Mesothelial cell of epicardium (in vitro differentiated cells): Measurements from ENCODE around the gene MMP2. TPM values are rescaled to one million over a fixed set of nuclear protein-coding genes. Genes with fewer than 3 reads are reported as not detected.

Experiments
- DNase-seq, 2 experiments: peaks; one replicate each; pipeline ENCODE4 v3.0.0; 2021; ENCODE audit warnings: low spot score in 2 of 2; ENCODE audit not compliant: unreplicated experiment in 2 of 2
- H3K27ac Mint-ChIP-seq: 2 replicates; pipeline ENCODE4 v1.8.0; 2021; ENCODE audit warnings: mixed read lengths
- H3K27me3 Mint-ChIP-seq: 2 replicates; pipeline ENCODE4 v1.8.0; 2021; ENCODE audit warnings: low read depth, mixed read lengths
- H3K36me3 Mint-ChIP-seq: 2 replicates; pipeline ENCODE4 v1.8.0; 2021; ENCODE audit warnings: mixed read lengths
- H3K4me1 Mint-ChIP-seq: 2 replicates; pipeline ENCODE4 v1.8.0; 2021; ENCODE audit warnings: mixed read lengths
- H3K4me3 Mint-ChIP-seq: 2 replicates; pipeline ENCODE4 v1.8.0; 2021; ENCODE audit warnings: mild to moderate bottlenecking, moderate library complexity, mixed read lengths
- H3K9me3 Mint-ChIP-seq: 2 replicates; pipeline ENCODE4 v1.8.0; 2021; ENCODE audit warnings: mixed read lengths
- total RNA-seq: library from RNA; stranded (reverse); gene quantifications from 3 replicates; pipeline ENCODE4 v1.2.1, GENCODE V29; 2021
- TF ChIP-seq, protein P1 (sequence below): fragments of 200-600 bp; sonication (generic); IDR thresholded peaks from one replicate; pipeline ENCODE4 v1.5.0; 2021; ENCODE audit warnings: antibody characterized with exemption; ENCODE audit not compliant: unreplicated experiment

The MMP2 gene
- total RNA-seq, 1 donor from 2014 or later, result 385 TPM

DNA sequence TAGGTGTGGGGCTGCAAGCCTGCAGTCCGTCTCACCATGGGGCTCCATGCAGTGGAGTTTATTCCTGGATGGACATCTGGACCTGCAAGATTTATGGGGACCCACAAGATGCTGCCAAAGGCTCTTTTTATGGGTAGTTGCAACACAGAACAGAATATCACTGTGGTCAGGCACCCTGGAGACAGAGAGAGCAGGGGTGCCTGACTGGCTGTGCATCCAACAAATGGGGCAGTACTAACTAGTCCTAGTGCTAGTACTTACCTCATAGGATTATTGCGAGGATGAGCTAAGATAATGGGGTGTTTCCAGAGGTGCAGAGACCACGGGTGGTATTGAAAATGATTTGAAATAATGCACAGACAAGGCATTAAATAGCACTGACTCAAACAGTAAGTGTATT is 42.4 kb upstream of the MMP2 start:
- peaks cover 78% of the 10 kb centered on the region for H3K27me3 Mint-ChIP-seq
- no peak overlapping the region for H3K4me3 Mint-ChIP-seq
- H3K36me3 Mint-ChIP-seq, result no peaks in the 10 kb centered on the region
- TF ChIP-seq, protein P1, sequence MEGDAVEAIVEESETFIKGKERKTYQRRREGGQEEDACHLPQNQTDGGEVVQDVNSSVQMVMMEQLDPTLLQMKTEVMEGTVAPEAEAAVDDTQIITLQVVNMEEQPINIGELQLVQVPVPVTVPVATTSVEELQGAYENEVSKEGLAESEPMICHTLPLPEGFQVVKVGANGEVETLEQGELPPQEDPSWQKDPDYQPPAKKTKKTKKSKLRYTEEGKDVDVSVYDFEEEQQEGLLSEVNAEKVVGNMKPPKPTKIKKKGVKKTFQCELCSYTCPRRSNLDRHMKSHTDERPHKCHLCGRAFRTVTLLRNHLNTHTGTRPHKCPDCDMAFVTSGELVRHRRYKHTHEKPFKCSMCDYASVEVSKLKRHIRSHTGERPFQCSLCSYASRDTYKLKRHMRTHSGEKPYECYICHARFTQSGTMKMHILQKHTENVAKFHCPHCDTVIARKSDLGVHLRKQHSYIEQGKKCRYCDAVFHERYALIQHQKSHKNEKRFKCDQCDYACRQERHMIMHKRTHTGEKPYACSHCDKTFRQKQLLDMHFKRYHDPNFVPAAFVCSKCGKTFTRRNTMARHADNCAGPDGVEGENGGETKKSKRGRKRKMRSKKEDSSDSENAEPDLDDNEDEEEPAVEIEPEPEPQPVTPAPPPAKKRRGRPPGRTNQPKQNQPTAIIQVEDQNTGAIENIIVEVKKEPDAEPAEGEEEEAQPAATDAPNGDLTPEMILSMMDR, result no peak
- no peak for DNase-seq
- H3K9me3 Mint-ChIP-seq, result no peaks in the 10 kb centered on the region
- H3K4me1 Mint-ChIP-seq, result no peaks in the 10 kb centered on the region
- H3K27ac Mint-ChIP-seq, result no peak overlapping the region

DNA sequence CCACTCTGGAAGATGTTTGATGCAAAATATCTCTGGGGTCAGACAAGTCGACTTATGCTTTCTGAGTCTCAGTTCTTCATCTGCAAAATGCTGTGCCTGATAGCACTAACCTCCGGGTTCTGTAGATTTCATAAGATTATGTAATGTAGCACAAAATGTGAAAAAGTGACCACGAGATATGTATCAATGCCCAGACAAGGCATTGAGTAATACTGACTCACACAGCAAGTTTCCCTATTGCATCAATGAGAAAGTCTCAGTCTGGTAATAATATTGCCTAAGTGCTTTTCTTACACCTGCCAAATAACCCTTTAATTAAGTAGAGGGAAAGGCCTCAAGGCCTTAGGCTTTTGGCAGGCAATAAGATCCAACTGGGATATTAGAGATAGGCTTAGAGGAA is 41.4 kb upstream of the MMP2 start:
- Mint-ChIP-seq H3K9me3 (no peaks in the 10 kb centered on the region), H3K4me3 (no peak overlapping the region), H3K27me3 (peaks cover 70% of the 10 kb centered on the region), H3K4me1 (no peaks in the 10 kb centered on the region), H3K27ac (no peak overlapping the region), H3K36me3 (no peaks in the 10 kb centered on the region)
- TF ChIP-seq, protein P1, result no peak
- no peak for DNase-seq

DNA sequence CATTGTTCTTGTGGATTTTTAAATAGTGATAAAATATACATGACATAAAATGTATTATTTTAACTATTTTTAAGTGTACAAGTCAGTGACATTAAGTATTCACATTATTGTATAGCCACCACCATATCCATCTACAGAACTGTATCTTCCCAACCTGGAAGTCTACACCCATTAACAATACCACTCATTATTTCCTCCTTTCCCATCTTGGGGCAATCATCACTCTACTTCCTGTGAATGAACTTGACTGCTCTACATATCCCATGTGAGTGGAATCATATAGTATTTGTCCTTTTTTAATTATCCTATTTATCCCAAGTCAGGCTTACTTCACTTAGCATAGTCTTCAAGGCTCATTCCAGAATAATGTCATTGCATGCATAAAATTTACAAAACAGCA is 40.7 kb upstream of the MMP2 start:
- no peaks in the 10 kb centered on the region for H3K9me3 Mint-ChIP-seq
- no peak overlapping the region for H3K27ac Mint-ChIP-seq
- peaks cover 66% of the 10 kb centered on the region for H3K27me3 Mint-ChIP-seq
- no peak for DNase-seq
- no peaks in the 10 kb centered on the region for H3K36me3 Mint-ChIP-seq
- TF ChIP-seq, protein P1, result no peak
- no peaks in the 10 kb centered on the region for H3K4me1 Mint-ChIP-seq
- no peak overlapping the region for H3K4me3 Mint-ChIP-seq

DNA sequence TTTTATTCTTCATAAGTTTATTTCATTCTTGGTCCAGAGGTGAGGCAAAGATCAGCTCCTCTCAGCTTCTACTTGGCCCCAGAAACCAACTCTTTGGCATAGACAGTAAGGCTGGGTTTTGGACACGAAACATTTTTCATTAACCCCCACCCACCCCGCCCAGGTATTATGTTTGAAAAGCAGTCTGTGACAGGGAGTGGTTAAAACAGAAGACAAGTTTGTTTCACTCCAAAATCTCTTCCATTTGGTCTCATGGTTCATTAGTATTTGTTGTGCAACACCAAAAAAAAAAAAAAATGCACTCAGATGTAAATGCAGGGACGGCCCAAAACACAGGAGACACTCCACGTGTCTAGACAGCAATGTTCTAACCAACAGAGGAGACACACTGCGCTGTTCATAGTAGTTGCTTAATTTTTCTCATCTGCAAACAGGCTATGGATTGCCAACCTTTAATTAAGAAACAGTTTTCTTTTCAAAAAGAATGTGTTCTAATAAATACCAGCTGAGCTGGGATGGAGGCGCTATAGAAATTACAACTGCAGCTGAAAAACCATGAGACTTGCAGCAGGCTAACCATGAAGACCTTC is 39.8 kb upstream of the MMP2 start:
- TF ChIP-seq, protein P1, result no peak
- Mint-ChIP-seq H3K27ac (no peak overlapping the region), H3K27me3 (peaks cover 59% of the 10 kb centered on the region), H3K4me3 (no peak overlapping the region), H3K9me3 (no peaks in the 10 kb centered on the region), H3K4me1 (peaks cover 7% of the 10 kb centered on the region), H3K36me3 (no peaks in the 10 kb centered on the region)
- no peak for DNase-seq

DNA sequence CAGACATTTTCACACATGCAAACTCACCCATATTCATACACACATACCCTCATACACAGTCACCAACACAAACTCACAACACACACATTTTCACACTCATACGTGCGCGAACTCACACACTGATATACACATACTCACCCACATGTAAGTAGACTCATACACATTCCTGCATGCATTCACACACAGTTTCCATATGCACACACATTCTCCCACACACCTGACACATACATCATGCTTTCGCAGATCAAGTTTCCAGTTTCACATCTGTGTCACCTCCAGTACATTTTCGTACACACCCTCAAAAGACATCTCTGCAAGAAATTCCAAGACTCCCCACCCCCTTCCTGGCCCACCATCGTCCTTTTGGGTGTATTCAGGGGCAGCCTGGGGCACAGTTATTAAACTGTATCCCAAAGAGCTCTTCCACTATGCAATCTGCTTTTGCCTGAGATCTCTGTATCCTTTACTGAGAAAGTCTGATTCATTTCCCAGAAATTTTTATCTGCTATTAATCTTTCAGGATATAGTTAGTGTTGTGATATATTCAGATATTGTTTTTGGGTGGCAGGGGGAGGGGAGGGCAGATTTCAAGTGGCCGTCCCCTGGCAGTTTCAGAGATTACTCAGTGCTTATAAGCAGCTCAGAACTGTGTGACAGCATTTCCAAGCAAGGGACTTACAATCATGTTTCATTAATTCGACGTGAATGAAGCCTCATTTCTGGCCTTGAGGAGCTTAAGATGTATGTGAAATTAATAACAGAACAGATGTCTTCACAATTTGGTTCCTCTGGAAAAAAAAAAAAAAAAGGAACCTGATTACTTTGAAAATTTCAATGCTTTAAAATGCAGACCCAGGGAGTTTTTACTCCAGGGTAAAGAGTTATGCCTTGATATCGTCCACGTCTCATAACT is 35.3 kb upstream of the MMP2 start:
- H3K27me3 Mint-ChIP-seq, result peaks cover 29% of the 10 kb centered on the region
- no peaks in the 10 kb centered on the region for H3K9me3 Mint-ChIP-seq
- peaks cover 10% of the 10 kb centered on the region for H3K4me1 Mint-ChIP-seq
- H3K27ac Mint-ChIP-seq, result no peak overlapping the region
- no peak for DNase-seq
- no peak overlapping the region for H3K4me3 Mint-ChIP-seq
- TF ChIP-seq, protein P1, result no peak
- no peaks in the 10 kb centered on the region for H3K36me3 Mint-ChIP-seq
